Skin epidermis (tissue), 12 donors: ENCODE results near the gene VAMP2.
A peak's percentile ranks its signal among the peaks of the same experiment; 100 is the strongest.

Experiments
- H3K27ac ChIP-seq, 21 experiments: fragments of 200-600 bp; sonication (generic) in 11 of 21; one replicate each; pipeline ENCODE4 v1.5.0; 2020; ENCODE audit warnings: mild to moderate bottlenecking in 3 of 21, inconsistent platforms in 2 of 21, moderate library complexity in 2 of 21
- H3K4me3 ChIP-seq, 7 experiments: fragments of 200-600 bp; sonication (generic) in 2 of 7; one replicate each; pipeline ENCODE4 v1.5.0; 2020; ENCODE audit warnings: inconsistent platforms in 2 of 7, mild to moderate bottlenecking in 2 of 7, moderate library complexity in 1 of 7

VAMP2 gene

DNA sequence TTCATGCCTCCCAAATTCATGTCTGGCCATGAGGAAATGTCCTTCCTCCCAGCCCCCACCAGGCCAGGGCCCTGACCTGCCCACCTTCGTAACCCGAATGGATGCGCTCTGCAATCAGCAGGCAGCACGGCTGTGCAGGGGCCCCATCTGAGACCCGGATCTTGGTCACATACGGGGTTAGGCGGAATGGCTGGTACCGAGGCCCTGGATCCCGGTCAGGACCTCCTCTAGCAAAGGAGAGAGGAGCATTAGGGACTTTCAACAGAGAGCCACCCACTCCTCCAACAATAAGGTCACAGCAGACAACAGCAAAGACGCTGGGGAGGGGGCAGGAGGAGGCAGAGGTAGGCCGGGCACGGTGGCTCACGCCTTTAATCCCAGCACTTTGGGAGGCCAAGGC is 14.2 kb downstream of the VAMP2 start:
- Histone ChIP-seq H3K27ac (peak overlapping the region in 3 of 21 experiments; percentile 10 to 100 (median 41)), H3K4me3 (no peak overlapping the region)

DNA sequence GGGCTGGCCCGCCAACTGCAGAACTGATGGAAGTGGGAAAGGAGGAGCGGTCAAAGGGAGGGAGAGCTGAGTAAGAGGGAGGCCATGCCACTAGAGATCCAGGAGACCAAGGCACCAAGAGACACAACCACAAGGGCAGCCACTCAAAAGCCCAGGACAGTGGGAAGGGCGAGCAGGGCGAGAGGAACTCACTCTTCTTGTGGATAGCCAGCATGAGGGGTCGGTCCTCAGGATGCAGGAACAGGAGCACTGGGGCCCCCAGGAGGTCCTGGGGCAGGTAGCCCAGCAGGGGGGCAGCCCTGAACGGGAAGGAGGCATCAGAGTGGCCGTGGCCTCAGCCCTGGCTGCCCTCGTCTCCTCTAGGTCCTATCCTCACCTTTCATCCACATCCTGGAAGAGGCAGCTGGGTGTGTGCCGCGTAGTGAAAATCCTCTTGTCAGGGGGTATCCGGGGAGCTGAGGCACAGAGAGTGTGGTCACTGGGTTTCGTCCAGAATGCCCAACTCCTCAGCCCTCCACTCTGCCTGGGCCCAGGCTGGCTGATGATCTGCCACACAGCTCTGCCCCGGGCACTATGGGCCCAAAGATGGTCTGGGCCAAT is 14.8 kb downstream of the VAMP2 start:
- no peak overlapping the region for H3K4me3 ChIP-seq

DNA sequence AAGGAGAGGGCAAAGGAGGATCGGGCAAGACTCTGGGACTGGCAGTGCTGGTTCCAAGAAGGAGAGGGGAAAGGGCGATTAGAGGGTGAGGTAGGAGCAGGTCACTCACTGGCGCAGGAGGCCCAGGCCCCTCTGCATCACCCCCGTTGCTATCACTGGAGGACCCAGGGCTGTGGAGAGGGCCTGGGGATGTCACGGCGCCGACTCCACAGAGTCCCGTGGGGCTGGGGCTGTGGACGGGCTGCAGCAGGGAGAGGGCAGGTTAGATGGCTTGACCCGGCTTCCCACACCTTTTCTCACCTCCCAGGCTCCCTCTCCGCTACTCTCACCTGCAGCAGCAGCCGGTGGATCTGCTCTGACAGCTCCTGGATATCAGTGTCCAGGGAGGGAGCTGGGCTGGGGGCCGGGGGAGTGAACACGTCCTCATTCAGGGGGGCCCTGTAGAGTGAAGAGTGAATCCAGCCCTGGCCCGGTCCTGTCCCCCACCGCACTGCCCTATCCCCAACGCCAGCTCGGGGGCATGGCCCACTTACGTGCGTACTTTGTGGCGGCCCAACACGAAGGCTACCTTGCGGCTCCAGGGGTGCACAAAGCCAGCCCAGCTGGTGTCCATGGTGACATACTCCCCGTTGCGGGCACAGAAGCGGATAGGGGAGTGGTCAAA is 15.5 kb downstream of the VAMP2 start:
- H3K27ac ChIP-seq = peak overlapping the region in 2 of 21 experiments; percentile 41 to 100
- H3K4me3 ChIP-seq = no peak overlapping the region

More for the DNA sequence above, 14.8 kb downstream of the VAMP2 start:
- peak overlapping the region in 3 of 21 experiments; percentile 10 to 100 (median 41) for H3K27ac ChIP-seq

DNA sequence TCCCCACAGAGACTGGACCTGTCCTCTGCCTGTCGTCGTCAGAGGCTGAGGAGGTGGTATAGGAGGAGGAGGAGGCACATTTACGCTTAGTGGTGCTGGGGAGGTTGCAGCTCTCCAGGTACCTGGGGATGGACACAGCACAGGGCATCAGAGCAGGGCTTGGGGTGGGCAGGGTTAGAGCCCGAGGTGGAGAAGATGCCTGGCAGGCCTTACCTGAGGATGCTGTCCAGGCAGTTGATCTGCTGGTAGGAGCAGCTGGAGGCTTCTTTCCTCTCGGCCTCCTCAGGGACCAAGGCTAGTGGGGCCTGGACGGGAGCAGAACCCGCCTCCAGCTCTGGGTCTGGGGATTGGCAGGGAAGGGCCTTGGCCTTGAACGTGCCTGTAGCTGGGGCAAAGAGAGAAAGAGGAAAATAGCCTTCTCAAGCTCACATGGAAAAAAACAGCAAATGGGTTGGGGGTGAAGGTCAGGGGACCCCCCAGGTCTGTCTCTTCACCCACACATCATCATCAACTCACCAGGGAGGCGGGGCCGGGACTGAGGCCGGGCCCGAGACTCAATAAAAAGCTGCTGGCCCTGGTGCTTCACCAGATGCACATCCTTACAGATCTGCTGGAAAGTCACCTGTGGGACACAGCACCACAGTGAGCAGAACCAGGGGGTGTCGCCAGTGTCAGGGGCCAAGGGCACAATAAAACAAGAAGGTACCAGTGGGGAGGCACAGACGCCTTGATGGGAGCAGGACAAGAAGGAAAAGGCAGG is 16.2 kb downstream of the VAMP2 start:
- H3K27ac ChIP-seq = peak overlapping the region in 2 of 21 experiments; percentile 15 to 41
- H3K4me3 ChIP-seq = no peak overlapping the region

DNA sequence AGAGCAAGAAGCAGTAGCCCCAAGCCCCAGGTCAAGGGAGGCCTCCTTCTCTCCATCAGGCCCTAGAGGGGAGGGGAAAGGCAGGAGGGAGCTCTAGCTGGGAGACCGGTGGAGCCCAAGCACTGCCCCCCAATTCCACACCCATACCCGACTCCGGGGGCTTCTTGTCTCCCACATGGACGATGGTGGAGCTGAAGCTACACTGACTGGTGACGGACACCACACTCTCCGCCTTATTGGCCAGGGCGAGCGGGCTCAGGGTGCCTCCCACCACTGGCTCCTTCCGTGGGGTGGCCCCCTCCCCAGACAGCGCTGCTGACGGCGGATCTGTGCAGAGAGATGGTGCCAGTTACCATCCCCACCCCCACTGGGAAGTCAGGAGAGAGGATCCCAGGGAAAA is 16.9 kb downstream of the VAMP2 start:
- Histone ChIP-seq H3K4me3 (no peak overlapping the region), H3K27ac (peak overlapping the region in 1 of 21 experiments; percentile 15)

DNA sequence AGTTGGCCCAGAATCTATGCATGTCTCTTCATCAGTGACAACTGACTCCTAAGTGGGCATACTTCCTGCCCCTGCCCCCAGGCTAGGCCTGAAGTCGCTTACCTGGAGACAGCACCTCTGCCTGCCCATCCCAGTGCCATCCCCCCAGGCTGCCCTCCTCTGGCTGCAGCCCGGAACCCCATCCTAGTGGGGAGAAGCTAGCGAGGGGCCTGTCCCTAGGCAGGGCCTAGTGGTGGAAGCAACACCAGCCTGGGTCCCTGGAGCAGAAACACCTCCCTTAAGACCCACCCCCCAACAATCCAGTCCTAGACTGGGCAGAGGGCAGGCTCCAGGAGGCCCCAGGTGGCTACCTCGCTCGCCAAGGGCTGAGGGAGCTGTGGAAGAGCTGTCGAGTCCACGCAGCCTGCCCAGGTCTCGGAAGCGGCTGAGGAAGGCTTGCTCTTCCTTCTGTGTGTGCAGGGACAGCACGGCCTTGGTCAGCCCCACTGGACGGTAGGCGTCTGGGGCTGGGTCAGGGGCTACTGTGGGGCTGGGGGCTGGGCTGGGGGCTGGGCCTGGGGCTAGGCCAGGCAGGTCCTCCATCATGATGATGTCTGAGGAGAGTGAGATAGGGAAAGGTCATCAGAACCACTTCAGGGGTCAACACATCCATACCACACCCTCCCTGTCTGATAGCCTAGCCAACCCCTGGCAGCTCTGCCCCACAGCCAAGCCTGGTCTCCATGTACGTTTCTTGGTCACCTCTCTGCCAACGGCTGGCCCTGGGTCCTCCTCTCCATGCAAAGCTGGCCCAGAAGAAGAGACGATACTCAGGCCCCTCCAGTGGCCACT is 18.1 kb downstream of the VAMP2 start:
- H3K27ac ChIP-seq = no peak overlapping the region
- no peak overlapping the region for H3K4me3 ChIP-seq

DNA sequence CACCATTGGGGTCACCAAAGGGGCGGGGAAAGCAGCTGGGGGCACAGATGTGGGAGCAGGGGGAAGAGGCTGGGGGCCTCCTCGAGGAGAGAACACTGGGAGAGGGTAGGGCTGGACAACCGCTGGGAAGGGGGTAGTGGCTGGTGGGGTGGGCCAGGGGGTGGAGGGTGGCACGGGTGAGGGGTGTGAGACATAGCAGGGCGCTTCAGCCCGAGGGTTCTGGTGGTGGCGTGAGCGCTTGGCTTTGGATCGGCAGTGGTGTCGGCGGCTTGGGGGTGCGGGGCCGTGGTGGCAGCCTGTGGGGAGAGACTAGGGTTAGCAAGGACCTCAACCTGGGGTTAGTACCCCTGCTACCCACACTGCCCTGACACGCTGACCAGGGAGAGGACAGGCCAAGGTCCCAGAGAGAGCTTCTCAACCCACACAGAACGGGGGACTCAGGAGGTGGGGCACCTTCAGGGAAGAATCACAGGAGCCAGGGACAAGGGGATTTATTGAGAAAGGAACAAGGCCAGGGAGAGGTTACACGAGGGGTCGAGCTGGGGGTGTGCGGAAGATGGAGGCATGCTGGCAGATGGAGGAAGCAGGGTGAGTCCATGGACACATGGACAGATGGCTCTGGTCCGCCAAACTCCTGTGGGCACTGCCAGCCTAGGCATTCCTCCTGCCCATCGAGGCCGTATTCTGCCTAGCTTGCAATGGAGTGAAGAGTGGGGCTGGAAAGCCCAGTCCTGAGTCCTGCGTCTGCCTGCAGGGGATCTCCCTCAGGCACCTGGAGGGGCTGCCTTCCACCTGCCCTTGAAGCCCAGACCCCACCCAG is 19.0 kb downstream of the VAMP2 start:
- no peak overlapping the region for H3K4me3 ChIP-seq
- H3K27ac ChIP-seq = no peak overlapping the region

DNA sequence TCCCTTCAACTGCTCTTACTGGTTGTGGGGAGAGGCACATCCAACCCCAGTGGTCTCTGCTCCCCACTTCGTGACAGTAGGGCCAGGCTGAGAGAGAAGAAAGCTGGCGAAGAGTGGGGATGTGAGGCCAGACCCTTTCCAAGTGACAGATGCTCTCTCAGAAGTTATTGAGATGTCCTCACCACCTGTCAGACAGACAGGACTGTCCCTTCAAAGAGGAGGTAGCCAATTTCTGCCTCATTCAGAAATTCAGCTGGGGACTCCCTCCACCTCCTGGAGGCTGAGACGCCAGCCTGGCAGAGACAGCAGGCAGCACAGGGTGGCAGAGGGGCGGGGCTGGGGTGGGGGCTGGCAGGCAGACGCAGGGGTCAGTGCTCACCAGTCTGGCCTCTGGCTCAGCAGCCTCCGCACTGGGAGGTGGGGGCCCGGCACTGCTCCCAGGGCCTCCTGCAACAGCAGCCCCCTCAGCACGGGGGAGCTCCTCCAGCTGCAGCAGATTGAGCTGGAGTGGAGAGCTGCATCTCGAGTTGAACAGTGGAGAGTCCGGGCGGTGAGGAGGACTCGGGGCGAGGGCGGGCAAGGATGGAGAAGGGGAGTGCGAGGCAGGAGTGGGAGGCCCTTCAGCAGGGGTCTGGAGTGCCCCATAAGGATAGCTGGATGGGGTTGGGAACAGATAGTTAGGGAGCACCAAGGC is 19.7 kb downstream of the VAMP2 start:
- Histone ChIP-seq H3K4me3 (no peak overlapping the region), H3K27ac (no peak overlapping the region)

DNA sequence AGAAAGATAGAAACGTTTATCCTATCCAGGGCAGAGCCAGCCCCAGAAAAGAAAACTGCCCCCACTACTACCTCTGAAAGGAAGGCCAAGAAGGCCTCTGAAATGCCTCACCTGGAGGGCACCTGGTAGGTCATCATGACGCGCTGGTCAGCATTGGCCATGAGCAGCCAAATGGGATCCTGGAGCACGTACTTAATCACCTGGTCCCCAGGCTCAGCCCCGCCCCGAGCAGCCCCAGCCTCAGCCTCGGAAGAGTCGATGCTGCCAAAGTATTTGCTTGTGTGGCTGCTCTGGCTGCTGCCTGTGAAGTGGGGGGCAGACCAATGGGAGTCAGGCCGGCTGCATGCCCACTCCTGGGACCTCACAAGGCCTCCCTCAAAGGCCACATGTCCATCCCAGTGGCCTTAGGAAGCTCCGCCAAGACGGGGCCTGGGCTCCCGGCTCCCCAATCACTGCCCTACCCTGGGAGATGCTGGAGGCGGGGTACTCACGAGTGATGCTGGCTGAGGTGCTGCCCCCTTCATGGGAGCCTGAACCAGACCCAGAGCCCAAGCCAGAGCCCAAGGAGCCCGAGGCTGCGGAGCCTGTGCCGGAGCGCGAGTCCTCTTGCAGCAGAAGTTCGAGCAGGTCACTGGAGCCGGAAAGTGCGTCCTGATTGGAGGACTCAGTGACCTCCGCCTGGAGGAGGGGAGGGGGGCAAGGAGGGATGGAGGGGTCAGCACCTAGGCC is 20.4 kb downstream of the VAMP2 start:
- Histone ChIP-seq H3K27ac (no peak overlapping the region), H3K4me3 (no peak overlapping the region)

DNA sequence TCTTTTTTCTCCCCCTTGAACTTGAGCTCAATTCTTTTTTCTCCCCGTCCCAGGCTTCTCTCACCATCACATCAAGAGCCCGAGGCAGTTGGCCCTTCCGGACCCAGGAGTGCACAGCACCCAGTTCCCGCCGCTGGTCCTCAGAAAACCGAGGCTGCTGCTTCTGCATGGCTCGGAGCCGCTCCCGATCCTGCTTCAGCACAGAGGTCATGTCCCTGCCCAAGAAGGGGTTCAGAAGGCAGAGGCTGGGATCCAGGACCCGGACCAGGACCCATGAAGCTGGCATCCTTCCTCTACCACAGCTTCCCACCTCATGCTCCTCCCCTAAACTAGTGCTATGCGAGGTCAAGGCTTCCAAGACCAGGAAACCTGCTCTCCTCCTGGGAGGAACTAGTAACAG is 21.0 kb downstream of the VAMP2 start:
- Histone ChIP-seq H3K27ac (no peak overlapping the region), H3K4me3 (no peak overlapping the region)

DNA sequence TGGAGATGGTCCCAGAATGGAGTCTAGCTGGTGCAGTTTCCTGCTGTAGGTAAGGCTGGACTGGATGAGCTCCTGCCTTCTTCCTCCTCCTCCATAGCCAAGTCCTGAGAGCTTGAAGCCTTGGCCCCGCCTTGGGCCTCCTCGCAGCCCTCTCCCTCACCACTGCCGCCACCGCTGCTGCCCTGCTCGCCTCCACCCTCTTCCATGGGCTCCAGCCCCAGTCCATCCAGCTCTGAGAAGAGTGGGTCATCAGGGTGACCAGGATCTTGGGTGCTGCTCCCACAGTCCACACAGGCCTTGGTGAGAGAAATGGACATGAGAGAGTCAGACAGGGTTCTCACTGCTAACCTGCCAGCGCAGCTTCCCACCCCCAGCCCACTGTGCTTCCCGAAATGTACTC is 21.7 kb downstream of the VAMP2 start:
- Histone ChIP-seq H3K4me3 (no peak overlapping the region), H3K27ac (no peak overlapping the region)

DNA sequence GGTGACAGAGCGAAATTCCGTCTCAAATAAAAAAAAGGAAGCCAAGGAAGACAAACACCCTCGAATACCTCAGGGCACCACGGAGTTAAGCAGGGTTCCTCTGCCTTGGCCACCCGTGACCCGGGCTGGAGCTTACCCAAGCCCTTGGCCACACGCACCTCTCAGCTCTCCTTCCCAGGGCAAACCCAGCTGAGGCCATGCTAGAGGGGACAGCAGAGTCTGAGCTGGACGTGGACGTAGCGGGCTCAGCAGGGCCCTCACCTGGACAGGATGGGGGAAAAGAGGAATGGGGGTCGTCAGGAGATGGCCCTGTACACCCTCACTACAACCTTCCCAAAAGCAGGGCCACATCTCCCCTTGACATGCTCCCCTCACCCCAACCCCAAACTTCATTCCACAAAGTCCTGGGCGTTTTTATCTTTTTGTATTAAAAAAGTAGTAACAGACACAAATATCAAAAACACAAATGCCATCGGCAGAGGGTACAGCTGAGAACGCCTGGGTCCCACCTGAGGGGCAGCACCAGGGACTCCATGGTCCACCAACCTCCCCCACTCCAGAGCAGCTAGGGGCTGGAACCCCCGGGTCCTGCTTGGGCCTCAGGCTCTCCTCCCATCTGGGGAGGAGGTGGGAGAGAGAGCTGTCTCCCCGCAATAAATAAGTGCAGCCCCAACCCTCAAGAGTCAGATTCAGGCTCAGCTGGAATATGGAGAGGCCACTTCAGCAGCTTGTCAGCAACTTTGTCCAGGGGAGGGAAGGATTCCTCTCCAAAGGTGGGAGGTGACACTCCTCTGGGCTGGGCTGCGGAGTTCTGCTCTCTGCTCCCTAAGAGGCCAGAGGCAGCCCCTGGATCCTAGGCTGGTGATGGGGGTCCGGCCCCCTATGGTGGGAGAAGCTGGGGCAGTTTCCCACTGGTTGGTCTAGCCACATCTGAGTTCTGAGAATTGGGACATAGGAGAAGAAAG is 22.4 kb downstream of the VAMP2 start:
- Histone ChIP-seq H3K27ac (peak overlapping the region in 2 of 21 experiments; percentile 13 to 43), H3K4me3 (no peak overlapping the region)

DNA sequence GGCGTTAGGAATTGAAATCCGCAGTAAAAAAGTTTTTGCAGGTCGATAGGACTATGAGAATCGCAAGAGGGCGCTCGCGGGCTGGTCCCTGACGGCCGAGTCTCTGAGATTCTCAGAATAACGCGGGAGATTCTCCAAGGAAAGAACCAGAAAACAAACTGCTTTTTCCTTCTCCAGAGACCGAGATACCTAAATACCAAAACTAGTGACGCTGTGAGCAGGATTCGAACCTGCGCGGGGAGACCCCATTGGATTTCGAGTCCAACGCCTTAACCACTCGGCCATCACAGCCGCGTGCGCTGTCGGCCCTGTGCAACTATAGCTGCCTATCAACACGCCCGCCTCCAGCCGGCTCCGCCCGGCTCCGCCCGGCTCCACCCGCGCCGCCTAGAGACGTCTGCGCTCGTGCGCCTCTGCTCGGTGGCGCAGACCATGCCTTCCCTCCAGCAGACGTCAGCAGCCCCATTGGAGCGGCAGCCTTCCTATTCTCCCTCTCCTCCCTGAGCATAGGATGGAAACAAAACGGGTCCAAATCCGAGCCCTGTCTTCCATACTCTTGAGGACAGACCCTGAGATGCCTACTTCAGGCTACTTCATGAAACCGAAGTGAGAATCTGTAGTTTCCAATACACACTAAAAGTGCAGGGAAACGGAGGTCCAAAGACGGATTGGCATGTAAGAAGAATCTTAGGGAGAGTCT is 23.9 kb downstream of the VAMP2 start:
- Histone ChIP-seq H3K4me3 (peak overlapping the region in 6 of 7 experiments; percentile 15 to 39 (median 28)), H3K27ac (peak overlapping the region in 19 of 21 experiments; percentile 18 to 77 (median 60))

DNA sequence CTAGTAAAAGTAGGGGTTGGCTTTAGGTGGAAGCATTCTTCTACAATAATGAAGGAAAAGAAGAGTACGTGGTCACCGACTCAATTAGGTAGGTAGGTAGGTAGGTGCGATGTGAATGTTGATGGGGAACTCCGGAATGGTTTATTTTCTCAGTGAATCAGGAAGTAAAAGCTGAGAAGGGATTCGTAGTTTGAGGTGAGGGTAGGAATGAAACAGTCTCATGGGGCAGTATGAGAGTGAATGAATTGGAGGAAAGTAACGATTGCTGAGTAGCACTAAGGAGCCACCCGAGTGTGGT is 24.4 kb downstream of the VAMP2 start:
- H3K27ac ChIP-seq = peak overlapping the region in 13 of 21 experiments; percentile 19 to 76 (median 60)

DNA sequence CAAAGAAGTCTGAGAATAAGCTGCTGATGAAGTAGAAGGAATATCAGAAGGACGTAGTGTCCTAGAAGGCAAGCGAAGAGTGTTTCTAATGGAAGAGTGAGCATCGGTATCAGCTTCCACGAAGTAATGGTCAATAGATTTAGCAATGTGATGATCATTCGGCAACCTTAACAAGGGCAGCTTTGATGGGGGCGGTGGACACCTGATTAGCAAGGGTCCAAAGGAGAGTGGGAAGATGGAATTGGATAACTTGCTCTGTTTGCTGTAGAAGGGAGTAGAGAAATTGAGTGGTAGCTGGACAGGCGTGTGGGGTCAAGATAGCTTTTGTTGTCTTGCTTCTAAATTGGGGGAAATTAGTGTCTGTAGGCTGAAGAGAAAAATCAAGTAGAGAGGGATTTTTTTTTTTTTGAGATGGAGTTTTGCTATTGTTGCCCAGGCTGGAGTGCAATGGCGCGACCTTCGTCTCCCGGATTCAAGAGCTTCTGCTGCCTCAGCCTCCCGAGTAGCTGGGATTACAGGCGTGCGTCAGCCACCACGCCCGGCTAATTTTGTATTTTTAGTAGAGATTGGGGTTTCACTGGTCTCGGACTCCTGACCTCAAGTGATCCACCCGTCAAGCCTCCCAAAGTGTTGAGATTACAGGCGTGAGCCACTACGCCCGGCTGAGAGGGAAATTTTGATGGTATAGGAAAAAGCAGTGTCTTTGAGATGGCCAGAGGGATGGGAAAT is 24.9 kb downstream of the VAMP2 start:
- peak overlapping the region in 9 of 21 experiments; percentile 21 to 76 (median 63) for H3K27ac ChIP-seq
- peak overlapping the region in 5 of 7 experiments; percentile 17 to 39 (median 28) for H3K4me3 ChIP-seq

More for the DNA sequence above, 24.4 kb downstream of the VAMP2 start:
- H3K4me3 ChIP-seq = peak overlapping the region in 6 of 7 experiments; percentile 15 to 39 (median 22)

DNA sequence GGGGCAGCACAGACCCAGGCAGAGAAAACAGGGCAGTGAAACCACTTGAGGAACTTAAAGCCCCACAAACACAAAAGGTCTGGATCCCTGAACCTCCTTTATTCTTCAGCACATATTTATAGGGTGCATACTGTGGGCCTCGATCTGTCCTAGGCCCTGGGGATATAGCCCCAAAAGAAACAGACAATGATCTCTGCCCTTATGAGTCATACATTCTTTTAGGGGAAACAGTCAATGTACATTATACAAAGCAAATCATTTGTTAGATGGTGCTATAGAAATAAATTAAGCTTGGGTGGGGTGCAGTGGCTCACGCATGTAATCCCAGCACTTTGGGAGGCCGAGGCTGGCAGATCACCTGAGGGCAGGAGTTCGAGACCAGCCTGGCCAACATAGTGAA is 28.8 kb downstream of the VAMP2 start:
- no peak overlapping the region for H3K27ac ChIP-seq

More for the DNA sequence above, 28.8 kb downstream of the VAMP2 start:
- H3K4me3 ChIP-seq = no peak overlapping the region
